GM18867 (cell line): ENCODE data around the gene CRELD1.
"Not testable (repeated sequence)": the region's sequence is repeated elsewhere in the genome, so short reads cannot be mapped to it uniquely, and the experiment has no call there.

Experiments used
- ATAC-seq: cut with Tn5 transposase; IDR thresholded peaks from one replicate; pipeline ENCODE4 v1.9.1; 2021; ENCODE audit warnings: mild to moderate bottlenecking, moderate library complexity; ENCODE audit not compliant: unreplicated experiment

CRELD1 gene

DNA sequence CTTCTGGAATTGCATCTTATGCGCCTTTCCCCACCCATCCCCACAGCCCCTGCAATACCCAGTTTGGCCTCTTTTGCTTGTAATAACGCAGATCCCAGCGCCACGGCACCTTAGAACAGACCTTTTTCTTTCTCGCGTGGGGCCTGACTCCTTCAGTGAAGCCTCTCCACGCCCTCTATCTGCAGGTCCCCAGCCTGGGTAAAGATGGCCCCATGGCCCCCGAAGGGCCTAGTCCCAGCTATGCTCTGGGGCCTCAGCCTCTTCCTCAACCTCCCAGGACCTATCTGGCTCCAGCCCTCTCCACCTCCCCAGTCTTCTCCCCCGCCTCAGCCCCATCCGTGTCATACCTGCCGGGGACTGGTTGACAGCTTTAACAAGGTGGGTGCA, 594 bp downstream of the CRELD1 start:
- no peak for ATAC-seq

GRCh38 chr3:9934993-9935392, 1.4 kb downstream of the CRELD1 start:
- no peak for ATAC-seq

DNA sequence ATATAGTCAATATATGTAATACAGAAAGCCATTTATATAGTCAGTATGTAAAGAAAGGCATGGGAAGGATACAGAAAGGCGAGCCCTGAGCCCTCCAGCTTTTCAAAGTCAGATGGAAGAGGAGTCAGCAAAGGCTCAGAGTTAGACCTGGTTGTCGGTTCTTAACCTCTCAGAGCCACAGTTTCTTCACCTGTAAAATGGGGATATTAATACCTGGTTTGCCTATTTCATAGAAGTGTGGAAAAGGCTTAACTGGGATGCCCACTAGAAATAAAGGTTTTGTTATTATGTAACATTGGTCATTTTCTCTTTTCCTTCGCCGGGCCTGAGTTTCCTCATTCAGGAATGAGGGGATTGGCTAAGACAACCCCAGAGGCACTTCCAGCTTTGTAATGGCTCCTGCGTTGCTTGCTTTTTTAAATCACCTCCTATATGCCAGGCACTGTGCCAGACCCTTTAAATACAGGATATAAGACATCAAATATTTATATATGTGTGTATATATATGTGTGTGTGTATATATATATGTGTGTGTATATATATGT, 2.4 kb downstream of the CRELD1 start:
- no peak for ATAC-seq

- ATAC-seq: no peak
Observed at GRCh38 chr3:9937486-9938238, 4.0 kb downstream of the CRELD1 start.

DNA sequence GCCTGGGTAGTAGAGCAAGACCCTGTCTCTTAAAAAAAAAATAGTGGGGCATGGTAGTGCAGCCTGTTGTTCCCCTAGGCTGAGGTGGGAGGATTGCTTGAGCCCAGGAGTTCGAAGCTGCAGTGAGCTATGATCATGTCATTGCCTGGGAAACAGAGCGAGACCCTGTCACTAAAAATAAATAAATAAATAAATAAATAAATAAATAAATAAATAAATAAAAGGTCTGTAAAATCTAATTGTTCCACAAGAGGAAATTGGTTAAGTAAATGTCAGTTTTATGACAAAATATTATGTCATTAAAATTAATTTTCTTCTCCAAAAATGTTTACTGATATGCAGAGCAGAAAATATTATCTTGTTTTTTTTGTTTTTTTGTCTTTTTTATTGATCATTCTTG, 5.3 kb downstream of the CRELD1 start:
- no peak for ATAC-seq

GRCh38 chr3:9939906-9940305, 6.3 kb downstream of the CRELD1 start:
- ATAC-seq: not testable (repeated sequence)

- no peak for ATAC-seq
Observed at GRCh38 chr3:9940746-9941145, 7.1 kb downstream of the CRELD1 start.

- ATAC-seq: no peak
Observed at GRCh38 chr3:9942164-9942563, 8.5 kb downstream of the CRELD1 start.

- no peak for ATAC-seq
Observed at GRCh38 chr3:9942934-9943690, 9.5 kb downstream of the CRELD1 start.

DNA sequence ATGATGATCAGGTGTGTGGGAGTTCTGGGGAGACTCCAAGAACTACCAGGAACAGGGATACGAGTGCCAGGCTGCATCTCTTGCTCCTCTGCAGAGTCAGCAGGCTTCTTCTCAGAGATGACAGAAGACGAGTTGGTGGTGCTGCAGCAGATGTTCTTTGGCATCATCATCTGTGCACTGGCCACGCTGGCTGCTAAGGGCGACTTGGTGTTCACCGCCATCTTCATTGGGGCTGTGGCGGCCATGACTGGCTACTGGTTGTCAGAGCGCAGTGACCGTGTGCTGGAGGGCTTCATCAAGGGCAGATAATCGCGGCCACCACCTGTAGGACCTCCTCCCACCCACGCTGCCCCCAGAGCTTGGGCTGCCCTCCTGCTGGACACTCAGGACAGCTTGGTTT, 10.6 kb downstream of the CRELD1 start:
- no peak for ATAC-seq

GRCh38 chr3:9945358-9945757, 11.7 kb downstream of the CRELD1 start:
- no peak for ATAC-seq

DNA sequence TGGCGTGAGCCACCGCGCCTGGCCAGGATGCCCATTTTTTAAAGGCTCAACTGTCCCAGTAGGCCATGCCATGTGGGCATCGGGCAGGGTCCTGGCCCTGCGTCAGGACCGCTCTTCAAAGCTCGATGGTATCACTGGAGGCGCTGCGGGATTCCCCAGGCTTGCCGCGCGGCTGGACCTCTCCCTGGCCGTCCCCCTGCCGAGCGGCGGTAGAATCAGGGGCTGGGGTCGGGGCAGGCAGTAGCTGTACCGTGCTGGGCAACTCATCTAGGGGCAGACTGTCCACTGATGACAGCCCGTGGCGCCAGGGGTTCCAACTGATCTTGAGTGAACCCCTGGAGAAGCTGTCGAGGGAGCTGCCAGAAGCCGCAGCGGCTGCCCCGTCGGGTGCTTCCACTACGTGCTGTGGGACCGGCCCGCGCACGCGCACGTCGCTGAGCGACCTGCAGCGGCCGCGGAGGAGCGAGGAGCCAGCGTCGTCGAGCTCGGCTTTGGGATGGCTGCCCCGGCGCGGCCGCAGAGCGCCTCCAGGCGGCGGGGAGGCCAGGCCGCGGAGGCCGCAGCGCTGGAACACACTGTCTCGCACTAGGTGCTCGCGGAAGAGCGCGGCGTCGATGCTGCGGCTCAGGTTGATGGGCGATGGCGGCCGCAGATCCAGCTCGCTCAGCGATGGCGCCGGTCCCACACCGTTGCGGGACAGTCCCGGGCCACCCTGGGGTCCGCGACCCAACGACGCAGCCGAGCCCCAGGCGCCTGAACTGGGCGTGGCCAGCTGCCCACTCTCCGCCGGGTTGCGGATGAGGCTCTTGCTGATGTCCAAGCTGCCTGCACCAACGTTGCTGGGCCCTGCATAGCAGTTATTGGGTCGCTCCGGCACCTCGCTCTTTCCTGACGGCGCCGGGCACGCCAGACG, 12.7 kb downstream of the CRELD1 start:
- no peak for ATAC-seq

GRCh38 chr3:9947025-9947995, 13.7 kb downstream of the CRELD1 start:
- ATAC-seq: no peak

- ATAC-seq: no peak
Observed at GRCh38 chr3:9948586-9948985, 15.0 kb downstream of the CRELD1 start.

- no peak for ATAC-seq
Observed at GRCh38 chr3:9949115-9949514, 15.5 kb downstream of the CRELD1 start.

DNA sequence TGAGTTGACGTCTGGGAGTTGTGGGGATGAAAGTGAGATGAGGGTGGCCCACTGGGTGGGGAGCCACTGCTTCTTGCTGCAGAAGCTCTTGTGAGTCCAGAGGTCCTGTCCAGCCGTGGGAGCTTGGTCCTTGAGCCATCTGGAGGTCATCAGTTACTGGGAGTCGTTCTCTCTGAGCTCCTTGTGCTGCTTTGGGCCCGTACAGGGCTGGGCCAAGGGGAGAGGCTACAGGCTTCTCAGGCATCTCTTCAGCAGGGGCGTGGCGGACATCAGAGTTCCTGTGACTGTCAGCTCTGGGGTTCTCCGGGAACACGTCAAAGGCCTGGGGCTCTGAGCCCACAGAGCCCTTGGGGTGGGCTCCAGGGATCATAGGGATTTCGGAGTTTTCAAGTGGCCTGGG, 16.0 kb downstream of the CRELD1 start:
- ATAC-seq: no peak

DNA sequence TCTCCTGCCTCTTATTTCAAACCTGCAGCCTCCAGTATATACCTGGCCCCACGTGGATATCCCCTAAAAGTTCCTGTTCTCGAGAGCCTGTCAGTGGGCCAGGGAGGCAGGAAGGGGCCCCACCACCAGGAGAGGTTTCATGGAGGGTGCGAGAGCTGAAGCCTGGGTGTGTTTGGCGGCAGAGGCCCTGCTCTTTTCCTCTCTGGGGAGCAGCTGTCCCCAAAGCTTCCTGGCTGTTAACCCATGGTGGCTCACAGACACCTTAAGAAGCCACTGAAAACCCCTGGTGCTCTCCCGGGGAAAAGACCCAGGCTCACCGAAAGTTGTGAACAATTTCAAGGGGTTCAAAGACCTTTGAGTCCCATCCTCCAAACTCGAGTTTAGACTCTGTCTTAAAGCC, 17.5 kb downstream of the CRELD1 start:
- ATAC-seq: no peak

DNA sequence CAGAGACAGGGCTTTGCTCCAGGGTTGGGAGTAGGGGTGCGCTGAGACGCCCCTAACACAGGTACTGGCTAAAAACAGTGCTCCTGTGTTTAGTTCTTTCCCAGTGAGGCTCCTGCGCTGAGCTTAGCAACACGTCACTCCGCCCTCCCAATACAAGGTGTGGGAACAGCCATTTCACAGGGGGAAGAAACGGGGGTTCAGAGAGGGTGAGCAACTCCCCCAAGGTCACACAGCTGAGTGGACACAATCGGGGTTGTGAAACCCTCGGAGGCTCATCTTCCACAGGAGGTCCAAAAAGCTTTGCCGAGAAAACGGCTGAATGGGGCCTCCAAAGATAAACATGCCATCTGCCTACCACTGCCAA, 17.9 kb downstream of the CRELD1 start:
- no peak for ATAC-seq

GRCh38 chr3:9951962-9952805, 18.6 kb downstream of the CRELD1 start, which contains the start of gene PRRT3:
Gene PRRT3, minus strand, starts transcription at chr3:9952408. Its CDS starts 2,293 bp downstream, at chr3:9950115.
- peak; percentile 87 for ATAC-seq
